Skeletal muscle tissue (tissue), 4 donors: ENCODE measurements around the gene NXPE2. TPM values are rescaled to one million over a fixed set of nuclear protein-coding genes. Genes with fewer than 3 reads are reported as not detected.

Source experiments
- H3K27ac ChIP-seq: one replicate; pipeline ENCODE4 v1.7.0; 2013; ENCODE audit warnings: mild to moderate bottlenecking, low read depth, low read length, inconsistent platforms
- H3K27me3 ChIP-seq, 3 donors: one replicate each; pipeline ENCODE4 v1.7.0; 2013; ENCODE audit warnings: low read length in 3 of 3; ENCODE audit not compliant: control insufficient read depth in 3 of 3, insufficient read depth in 3 of 3
- H3K36me3 ChIP-seq, 3 donors: one replicate each; pipeline ENCODE4 v1.7.0; 2013; ENCODE audit warnings: low read length in 3 of 3; ENCODE audit not compliant: control insufficient read depth in 3 of 3, insufficient read depth in 3 of 3
- H3K4me1 ChIP-seq, 3 donors: one replicate each; pipeline ENCODE4 v1.7.0; 2013; ENCODE audit warnings: low read length in 3 of 3, mild to moderate bottlenecking in 3 of 3; ENCODE audit not compliant: control insufficient read depth in 3 of 3, insufficient read depth in 3 of 3
- H3K4me3 ChIP-seq, 3 donors: one replicate each; pipeline ENCODE4 v1.7.0; 2013; ENCODE audit warnings: low read length in 3 of 3
- H3K9ac ChIP-seq, 3 donors: one replicate each; pipeline ENCODE4 v1.7.0; 2013; ENCODE audit warnings: low read length in 3 of 3, mild to moderate bottlenecking in 3 of 3, moderate library complexity in 2 of 3, low read depth in 1 of 3
- H3K9me3 ChIP-seq, 3 donors: one replicate each; pipeline ENCODE4 v1.7.0; 2013; ENCODE audit warnings: low read length in 3 of 3; ENCODE audit not compliant: control insufficient read depth in 3 of 3
- total RNA-seq: library from RNA; depleted of rRNA; stranded (reverse); fragments of >200 nt; gene quantifications from one replicate; pipeline ENCODE4 v1.2.3, GENCODE V29; 2014
- donor health status: Osteomylitis.

NXPE2 gene
- total RNA-seq, 1 donor from 2014 or later: 0.52 TPM

DNA sequence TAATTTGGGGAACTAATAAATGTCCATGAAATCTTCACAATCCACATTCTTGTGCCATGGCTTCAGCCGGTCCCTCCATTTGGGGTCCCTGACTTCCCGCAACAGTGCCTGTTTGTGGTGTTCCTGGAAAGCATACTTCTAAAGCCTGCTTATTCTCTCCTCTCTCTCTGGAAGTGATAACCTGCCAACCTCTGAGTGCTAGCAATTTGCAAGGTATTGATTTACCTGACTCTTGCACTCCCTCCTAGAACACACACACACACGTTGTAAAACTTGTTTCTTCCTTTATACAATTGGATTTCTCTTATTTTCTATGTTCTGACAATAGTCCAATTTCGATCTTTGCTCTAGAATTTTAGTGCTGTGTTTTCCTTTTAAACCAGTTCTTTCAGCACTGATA is 58.5 kb downstream of the NXPE2 start:
- Histone ChIP-seq H3K27ac (no peak overlapping the region), H3K4me1 (no peaks in the 10 kb centered on the region), H3K36me3 (no peaks in the 10 kb centered on the region), H3K9me3 (no peaks in the 10 kb centered on the region), H3K9ac (no peak overlapping the region), H3K27me3 (no peaks in the 10 kb centered on the region), H3K4me3 (no peak overlapping the region)

- H3K36me3 ChIP-seq: no peaks in the 10 kb centered on the region
- no peaks in the 10 kb centered on the region for H3K27me3 ChIP-seq
- no peak overlapping the region for H3K27ac ChIP-seq
- H3K9me3 ChIP-seq: no peaks in the 10 kb centered on the region
- H3K4me1 ChIP-seq: no peaks in the 10 kb centered on the region
- H3K9ac ChIP-seq: no peak overlapping the region
- no peak overlapping the region for H3K4me3 ChIP-seq
Observed at GRCh38 chr11:114738954-114739353, 60.6 kb downstream of the NXPE2 start.

DNA sequence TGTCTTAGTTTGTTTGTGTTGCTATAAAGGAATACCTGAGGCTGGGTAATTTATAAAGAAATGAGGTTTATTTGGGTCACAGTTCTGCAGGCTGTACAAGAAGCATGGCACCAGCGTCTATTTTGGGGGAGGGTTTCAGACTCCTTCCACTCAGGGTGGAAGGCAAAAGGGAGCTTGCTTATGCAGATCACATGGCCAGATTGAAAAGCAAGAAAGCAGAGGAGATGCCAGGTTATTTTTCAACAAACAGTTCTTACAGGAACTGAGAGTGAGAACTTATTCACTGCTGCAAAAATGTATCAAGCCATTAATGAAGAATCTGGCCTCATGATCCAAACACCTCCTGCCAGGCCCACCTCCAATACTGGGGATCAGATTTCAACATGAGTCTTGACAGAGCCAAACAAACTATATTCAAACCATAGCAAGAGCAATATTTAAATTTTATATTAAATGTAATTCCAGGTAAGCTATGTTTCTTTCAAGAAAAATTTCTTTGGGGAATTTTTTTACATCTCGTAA is 66.9 kb downstream of the NXPE2 start:
- H3K27ac ChIP-seq: peak overlapping the region; percentile 6
- H3K27me3 ChIP-seq: no peaks in the 10 kb centered on the region

GRCh38 chr11:114746013-114746412 is 67.7 kb downstream of the NXPE2 start:
- Histone ChIP-seq H3K36me3 (no peaks in the 10 kb centered on the region), H3K9ac (no peak overlapping the region), H3K9me3 (no peaks in the 10 kb centered on the region), H3K27me3 (no peaks in the 10 kb centered on the region), H3K4me3 (peak overlapping the region in 1 of 3 donors; percentile 3), H3K27ac (no peak overlapping the region), H3K4me1 (peaks cover 0 to 6% (median 0%) of the 10 kb centered on the region in 3 donors)

More for the DNA sequence above, 66.9 kb downstream of the NXPE2 start:
- Histone ChIP-seq H3K4me1 (peaks cover 0 to 2% (median 0%) of the 10 kb centered on the region in 3 donors), H3K9me3 (no peaks in the 10 kb centered on the region), H3K36me3 (no peaks in the 10 kb centered on the region), H3K4me3 (no peak overlapping the region), H3K9ac (no peak overlapping the region)

Other genes starting within 250 kb of the NXPE2 start
- gene REXO2, start 239.1 kb upstream of the NXPE2 start, total RNA-seq: 42.8 TPM
- gene NXPE1, start 118.6 kb upstream of the NXPE2 start, total RNA-seq: not detected
- not detected for gene NXPE4, start 82.7 kb upstream of the NXPE2 start, total RNA-seq